ENCODE data around the gene ATP2A2. TPM values are rescaled to one million over a fixed set of nuclear protein-coding genes. Genes with fewer than 3 reads are reported as not detected.

Gene ATP2A2
- total RNA-seq, 2 donors from 2014 or later = 52.7 to 61.6 TPM

GRCh38 chr12:110349514-110350151, 68.6 kb downstream of the ATP2A2 start:
- intact Hi-C loops (cut with DNase I) = no loop called here
- Histone ChIP-seq H3K4me3 (no peak overlapping the region), H3K27me3 (no peaks in the 10 kb centered on the region), H3K4me1 (peaks cover 27% of the 10 kb centered on the region), H3K9me3 (no peaks in the 10 kb centered on the region), H3K27ac (no peak overlapping the region), H3K36me3 (replicated peaks in 1 of 2; ENCODE audit: insufficient read depth in 1 of 2, low read depth in 2 of 2) (peaks cover 18 to 38% of the 10 kb centered on the region in 2 donors)
- ATAC-seq (no peak), DNase-seq (no peak)
- TF ChIP-seq POLR2A (IDR thresholded peaks at IDR 0.05) (no peak), CTCF (IDR thresholded peaks at IDR 0.05) (no peak)
- 62 to 88% methylated on average over 9 to 12 of the region's 12 CpGs for WGBS, 2 donors

GRCh38 chr12:110351119-110351518, 70.1 kb downstream of the ATP2A2 start:
- no peak for TF ChIP-seq POLR2A (IDR thresholded peaks at IDR 0.05)
- no peak for TF ChIP-seq CTCF (IDR thresholded peaks at IDR 0.05)
- no peak for ATAC-seq
- 58 to 86% methylated on average over 2 to 6 of the region's 8 CpGs for WGBS, 2 donors
- intact Hi-C loops (cut with DNase I) = no loop called here
- H3K27ac ChIP-seq = no peak overlapping the region
- no peak overlapping the region for H3K4me3 ChIP-seq
- peaks cover 8 to 24% of the 10 kb centered on the region in 2 donors for H3K36me3 ChIP-seq (replicated peaks in 1 of 2; ENCODE audit: insufficient read depth in 1 of 2, low read depth in 2 of 2)
- peaks cover 27% of the 10 kb centered on the region for H3K4me1 ChIP-seq
- no peaks in the 10 kb centered on the region for H3K9me3 ChIP-seq
- no peaks in the 10 kb centered on the region for H3K27me3 ChIP-seq
- DNase-seq = no peak

- 10 to 18% methylated on average over 3 of the region's 3 CpGs for WGBS, 2 donors
- Histone ChIP-seq H3K27me3 (no peaks in the 10 kb centered on the region), H3K4me3 (no peak overlapping the region), H3K27ac (no peak overlapping the region), H3K9me3 (no peaks in the 10 kb centered on the region), H3K36me3 (replicated peaks in 1 of 2; ENCODE audit: insufficient read depth in 1 of 2, low read depth in 2 of 2) (peaks cover 6 to 14% of the 10 kb centered on the region in 2 donors), H3K4me1 (peaks cover 27% of the 10 kb centered on the region)
- intact Hi-C loops (cut with DNase I) = no loop called here
- ATAC-seq = peak; percentile 14
- TF ChIP-seq CTCF (IDR thresholded peaks at IDR 0.05) = no peak
- no peak for TF ChIP-seq POLR2A (IDR thresholded peaks at IDR 0.05)
- no peak for DNase-seq
These were observed 71.4 kb downstream of the ATP2A2 start for GRCh38 chr12:110352401-110352800.

- Histone ChIP-seq H3K27ac (no peak overlapping the region), H3K4me3 (no peak overlapping the region), H3K27me3 (no peaks in the 10 kb centered on the region), H3K4me1 (peaks cover 27% of the 10 kb centered on the region), H3K36me3 (replicated peaks in 1 of 2; ENCODE audit: insufficient read depth in 1 of 2, low read depth in 2 of 2) (peaks cover 0 to 5% of the 10 kb centered on the region in 2 donors), H3K9me3 (no peaks in the 10 kb centered on the region)
- intact Hi-C loops (cut with DNase I) = no loop called here
- TF ChIP-seq POLR2A (IDR thresholded peaks at IDR 0.05) = no peak
- no peak for TF ChIP-seq CTCF (IDR thresholded peaks at IDR 0.05)
- ATAC-seq = no peak
- no peak for DNase-seq
- 42 to 48% methylated on average over 13 of the region's 13 CpGs for WGBS, 2 donors
These were observed 72.3 kb downstream of the ATP2A2 start for GRCh38 chr12:110353211-110353965.

Data from body of pancreas (tissue), 4 donors.